Mesendoderm (in vitro differentiated cells): ENCODE data around the gene NTNG1.

Experiments used
- DNase-seq: peaks from one replicate; pipeline ENCODE4 v3.0.0; 2013
- H2AK5ac ChIP-seq: 2 replicates; pipeline ENCODE4 v1.6.1; 2013; ENCODE audit warnings: low read length, inconsistent platforms
- H2BK120ac ChIP-seq: 2 replicates; pipeline ENCODE4 v1.6.1; 2013; ENCODE audit warnings: low read depth, mild to moderate bottlenecking, low read length, moderate library complexity, mixed read lengths
- H2BK15ac ChIP-seq: replicated peaks from 2 replicates; pipeline ENCODE4 v1.6.1; 2013; ENCODE audit warnings: low read depth, mild to moderate bottlenecking, moderate library complexity
- H2BK5ac ChIP-seq: 2 replicates; pipeline ENCODE4 v1.6.1; 2013; ENCODE audit warnings: low read length, inconsistent platforms
- H3K18ac ChIP-seq: 2 replicates; pipeline ENCODE4 v1.6.1; 2013; ENCODE audit warnings: mild to moderate bottlenecking, low read length, mixed read lengths
- H3K23ac ChIP-seq: one replicate; pipeline ENCODE4 v1.6.1; 2013; ENCODE audit warnings: low read length
- H3K27ac ChIP-seq: 2 replicates; pipeline ENCODE4 v1.5.1; 2013; ENCODE audit warnings: low read depth, mild to moderate bottlenecking, inconsistent platforms, low read length, moderate library complexity
- H3K27me3 ChIP-seq: 2 replicates; pipeline ENCODE4 v1.6.1; 2013; ENCODE audit warnings: low read length, control low read depth, mild to moderate bottlenecking, inconsistent platforms; ENCODE audit not compliant: insufficient read depth, poor library complexity
- H3K36me3 ChIP-seq: 2 replicates; pipeline ENCODE4 v1.6.1; 2013; ENCODE audit warnings: low read length, inconsistent platforms; ENCODE audit not compliant: control insufficient read depth, insufficient read depth
- H3K4ac ChIP-seq: one replicate; pipeline ENCODE4 v1.6.1; 2013; ENCODE audit warnings: low read depth, mild to moderate bottlenecking, low read length, moderate library complexity
- H3K4me1 ChIP-seq: 2 replicates; pipeline ENCODE4 v1.6.1; 2013; ENCODE audit warnings: low read depth, low read length, inconsistent platforms; ENCODE audit not compliant: control insufficient read depth
- H3K4me2 ChIP-seq: 2 replicates; pipeline ENCODE4 v1.6.1; 2013; ENCODE audit warnings: low read length
- H3K4me3 ChIP-seq: 2 replicates; pipeline ENCODE4 v1.5.1; 2013; ENCODE audit warnings: mild to moderate bottlenecking, low read length
- H3K56ac ChIP-seq: one replicate; pipeline ENCODE4 v1.6.1; 2013; ENCODE audit warnings: low read length
- H3K79me1 ChIP-seq: 2 replicates; pipeline ENCODE4 v1.6.1; 2013; ENCODE audit warnings: low read length, inconsistent platforms
- H3K79me2 ChIP-seq: 2 replicates; pipeline ENCODE4 v1.6.1; 2013; ENCODE audit warnings: mild to moderate bottlenecking, low read length; ENCODE audit not compliant: control insufficient read depth, insufficient read depth
- H3K9ac ChIP-seq: 2 replicates; pipeline ENCODE4 v1.6.1; 2013; ENCODE audit warnings: low read length, inconsistent platforms
- H4K5ac ChIP-seq: one replicate; pipeline ENCODE4 v1.6.1; 2013; ENCODE audit warnings: low read length
- H4K8ac ChIP-seq: one replicate; pipeline ENCODE4 v1.6.1; 2013; ENCODE audit warnings: low read depth, mild to moderate bottlenecking, control low read depth, low read length, moderate library complexity
- WGBS: extraction: QIAGEN DNeasy Blood & Tissue Kit; methylation state at CpG from one replicate; pipeline ENCODE4 v1.1.7; 2013; ENCODE audit warnings: low lambda C conversion rate, missing lambda C conversion rate; ENCODE audit not compliant: insufficient coverage; ENCODE audit errors: extremely low coverage; 5-methylcytosine and 5-hydroxymethylcytosine counted together

Gene NTNG1

GRCh38 chr1:107202007-107202406 is 61.2 kb downstream of the NTNG1 start:
- Histone ChIP-seq H3K79me2 (no peaks in the 10 kb centered on the region), H3K27ac (no peak overlapping the region), H3K36me3 (no peaks in the 10 kb centered on the region), H3K4me2 (no peak overlapping the region), H3K23ac (no peak overlapping the region), H2BK120ac (no peak overlapping the region), H4K8ac (no peak overlapping the region), H3K9ac (no peak overlapping the region), H2AK5ac (no peak overlapping the region), H3K4me3 (no peak overlapping the region), H3K4me1 (no peaks in the 10 kb centered on the region), H3K79me1 (no peaks in the 10 kb centered on the region), H3K4ac (no peak overlapping the region), H2BK5ac (no peak overlapping the region), H2BK15ac (no peak overlapping the region), H3K18ac (no peak overlapping the region), H3K56ac (no peak overlapping the region), H4K5ac (no peak overlapping the region), H3K27me3 (no peaks in the 10 kb centered on the region)
- no CpG with 5 or more reads among the region's 1 CpG for WGBS
- no peak for DNase-seq

DNA sequence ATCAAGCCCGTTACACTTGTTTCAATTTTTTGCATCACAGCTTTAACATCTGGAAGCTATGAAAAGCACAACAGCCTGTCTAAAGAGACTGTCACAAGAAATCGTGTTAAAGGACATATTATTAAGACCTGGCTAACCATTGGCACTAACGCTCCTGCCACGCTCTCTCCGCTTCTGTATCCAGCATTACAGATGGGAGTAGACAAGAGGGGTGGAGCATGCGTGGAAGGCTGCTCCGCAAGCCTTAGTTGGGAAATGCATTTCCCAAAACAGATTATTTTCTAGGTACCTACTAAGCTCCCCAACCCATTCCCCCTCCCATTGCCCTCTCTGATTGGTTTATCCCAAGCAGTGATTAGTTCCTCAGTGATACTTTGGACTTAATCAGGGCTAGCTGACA is 72.4 kb downstream of the NTNG1 start:
- H3K79me1 ChIP-seq: no peaks in the 10 kb centered on the region
- no peak overlapping the region for H2BK15ac ChIP-seq
- no peak overlapping the region for H4K8ac ChIP-seq
- H3K36me3 ChIP-seq: no peaks in the 10 kb centered on the region
- no CpG with 5 or more reads among the region's 7 CpGs for WGBS
- no peak overlapping the region for H3K4me3 ChIP-seq
- H3K23ac ChIP-seq: no peak overlapping the region
- no peak overlapping the region for H3K18ac ChIP-seq
- H3K27me3 ChIP-seq: no peaks in the 10 kb centered on the region
- H3K56ac ChIP-seq: no peak overlapping the region
- H4K5ac ChIP-seq: no peak overlapping the region
- no peak overlapping the region for H3K27ac ChIP-seq
- no peak overlapping the region for H2BK120ac ChIP-seq
- H3K4ac ChIP-seq: no peak overlapping the region
- no peak overlapping the region for H2BK5ac ChIP-seq
- H3K79me2 ChIP-seq: no peaks in the 10 kb centered on the region
- DNase-seq: no peak
- no peak overlapping the region for H3K9ac ChIP-seq
- no peak overlapping the region for H3K4me2 ChIP-seq
- H2AK5ac ChIP-seq: no peak overlapping the region
- no peaks in the 10 kb centered on the region for H3K4me1 ChIP-seq

DNA sequence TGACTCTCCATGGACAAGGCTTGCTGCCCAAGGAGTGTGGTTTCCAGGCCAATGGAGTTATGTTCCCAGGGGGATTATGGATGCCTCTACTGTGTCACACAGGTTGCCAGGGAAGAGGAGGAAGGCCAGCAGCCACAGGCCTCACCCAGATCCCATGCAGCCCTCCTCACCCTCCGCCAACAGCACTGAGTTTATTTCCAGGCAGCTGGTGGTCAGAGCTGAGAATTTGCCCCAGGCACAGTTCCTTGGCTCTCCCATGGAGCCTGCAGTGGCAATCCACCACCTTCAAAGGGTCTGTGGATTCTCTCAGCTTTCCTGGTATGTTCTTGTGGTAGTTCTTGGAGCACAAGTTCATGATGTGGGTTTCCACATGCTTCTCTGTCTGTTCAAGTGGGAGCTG is 79.2 kb downstream of the NTNG1 start:
- H3K4me3 ChIP-seq: no peak overlapping the region
- no peak overlapping the region for H3K23ac ChIP-seq
- H3K4me1 ChIP-seq: no peaks in the 10 kb centered on the region
- H3K79me2 ChIP-seq: no peaks in the 10 kb centered on the region
- no peaks in the 10 kb centered on the region for H3K79me1 ChIP-seq
- H2AK5ac ChIP-seq: no peak overlapping the region
- no CpG with 5 or more reads among the region's 1 CpG for WGBS
- H2BK15ac ChIP-seq: no peak overlapping the region
- no peak overlapping the region for H3K4ac ChIP-seq
- no peak overlapping the region for H3K9ac ChIP-seq
- no peak overlapping the region for H2BK120ac ChIP-seq
- no peaks in the 10 kb centered on the region for H3K36me3 ChIP-seq
- no peaks in the 10 kb centered on the region for H3K27me3 ChIP-seq
- no peak overlapping the region for H3K4me2 ChIP-seq
- no peak overlapping the region for H3K27ac ChIP-seq
- H2BK5ac ChIP-seq: no peak overlapping the region
- peak; percentile 39 for DNase-seq
- H3K18ac ChIP-seq: no peak overlapping the region
- H3K56ac ChIP-seq: no peak overlapping the region
- H4K8ac ChIP-seq: no peak overlapping the region
- H4K5ac ChIP-seq: no peak overlapping the region

- no peak for DNase-seq
- Histone ChIP-seq H3K27ac (no peak overlapping the region), H3K27me3 (no peaks in the 10 kb centered on the region), H3K56ac (no peak overlapping the region), H2AK5ac (no peak overlapping the region), H3K4ac (no peak overlapping the region), H3K79me2 (no peaks in the 10 kb centered on the region), H2BK15ac (no peak overlapping the region), H3K36me3 (no peaks in the 10 kb centered on the region), H3K9ac (no peak overlapping the region), H3K4me1 (peaks cover 3% of the 10 kb centered on the region), H3K4me2 (no peak overlapping the region), H4K8ac (no peak overlapping the region), H3K23ac (no peak overlapping the region), H3K4me3 (no peak overlapping the region), H2BK120ac (no peak overlapping the region), H4K5ac (no peak overlapping the region), H3K79me1 (no peaks in the 10 kb centered on the region), H2BK5ac (no peak overlapping the region), H3K18ac (no peak overlapping the region)
- WGBS: no CpG with 5 or more reads among the region's 1 CpG
Measured at GRCh38 chr1:107225706-107226105, 84.9 kb downstream of the NTNG1 start.

GRCh38 chr1:107228704-107229371 is 88.0 kb downstream of the NTNG1 start:
- H4K5ac ChIP-seq: no peak overlapping the region
- H3K27ac ChIP-seq: no peak overlapping the region
- H3K79me1 ChIP-seq: no peaks in the 10 kb centered on the region
- H3K27me3 ChIP-seq: no peaks in the 10 kb centered on the region
- DNase-seq: no peak
- no peak overlapping the region for H4K8ac ChIP-seq
- no peak overlapping the region for H2BK15ac ChIP-seq
- H3K4me3 ChIP-seq: no peak overlapping the region
- H3K23ac ChIP-seq: no peak overlapping the region
- peaks cover 3% of the 10 kb centered on the region for H3K4me1 ChIP-seq
- no peak overlapping the region for H2BK5ac ChIP-seq
- no peak overlapping the region for H3K18ac ChIP-seq
- no peak overlapping the region for H3K56ac ChIP-seq
- H2BK120ac ChIP-seq: no peak overlapping the region
- no peak overlapping the region for H3K9ac ChIP-seq
- H2AK5ac ChIP-seq: no peak overlapping the region
- no peaks in the 10 kb centered on the region for H3K79me2 ChIP-seq
- no peak overlapping the region for H3K4ac ChIP-seq
- WGBS: no CpG with 5 or more reads among the region's 4 CpGs
- no peak overlapping the region for H3K4me2 ChIP-seq
- no peaks in the 10 kb centered on the region for H3K36me3 ChIP-seq

DNA sequence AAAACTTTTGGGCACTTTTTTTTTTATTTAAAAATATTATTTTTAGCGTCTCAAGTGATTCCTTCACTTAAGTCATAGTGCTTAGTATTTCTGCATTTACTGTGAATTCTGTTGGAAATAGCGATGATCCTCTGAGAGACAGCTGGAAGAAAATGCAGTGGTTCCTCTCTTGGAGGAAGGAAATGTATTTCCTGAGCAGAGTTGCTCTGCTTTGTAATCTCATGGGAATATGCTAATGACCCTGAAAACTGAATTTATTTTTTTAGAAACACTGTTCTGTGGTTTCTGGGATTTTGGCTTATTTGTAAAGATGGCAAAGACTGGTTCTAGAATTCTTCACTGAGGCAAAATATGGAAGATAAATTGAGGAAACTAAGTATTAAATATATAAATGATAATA is 88.9 kb downstream of the NTNG1 start:
- no peak overlapping the region for H2AK5ac ChIP-seq
- H3K4ac ChIP-seq: no peak overlapping the region
- H3K23ac ChIP-seq: no peak overlapping the region
- no peak overlapping the region for H2BK120ac ChIP-seq
- H3K4me3 ChIP-seq: no peak overlapping the region
- H2BK15ac ChIP-seq: no peak overlapping the region
- H2BK5ac ChIP-seq: no peak overlapping the region
- H4K5ac ChIP-seq: no peak overlapping the region
- no peak for DNase-seq
- no peak overlapping the region for H3K56ac ChIP-seq
- no peak overlapping the region for H3K27ac ChIP-seq
- no peaks in the 10 kb centered on the region for H3K27me3 ChIP-seq
- H3K4me1 ChIP-seq: peaks cover 3% of the 10 kb centered on the region
- H3K4me2 ChIP-seq: no peak overlapping the region
- H3K18ac ChIP-seq: no peak overlapping the region
- H3K79me2 ChIP-seq: no peaks in the 10 kb centered on the region
- H3K9ac ChIP-seq: no peak overlapping the region
- no CpG with 5 or more reads among the region's 2 CpGs for WGBS
- H4K8ac ChIP-seq: no peak overlapping the region
- H3K36me3 ChIP-seq: no peaks in the 10 kb centered on the region
- H3K79me1 ChIP-seq: no peaks in the 10 kb centered on the region
